ENCODE measurements around the gene FBXO21.
A peak's percentile ranks its signal among the peaks of the same experiment; 100 is the strongest.
"Not testable (repeated sequence)": the region's sequence is repeated elsewhere in the genome, so short reads cannot be mapped to it uniquely, and the experiment has no call there.

Gene FBXO21

DNA sequence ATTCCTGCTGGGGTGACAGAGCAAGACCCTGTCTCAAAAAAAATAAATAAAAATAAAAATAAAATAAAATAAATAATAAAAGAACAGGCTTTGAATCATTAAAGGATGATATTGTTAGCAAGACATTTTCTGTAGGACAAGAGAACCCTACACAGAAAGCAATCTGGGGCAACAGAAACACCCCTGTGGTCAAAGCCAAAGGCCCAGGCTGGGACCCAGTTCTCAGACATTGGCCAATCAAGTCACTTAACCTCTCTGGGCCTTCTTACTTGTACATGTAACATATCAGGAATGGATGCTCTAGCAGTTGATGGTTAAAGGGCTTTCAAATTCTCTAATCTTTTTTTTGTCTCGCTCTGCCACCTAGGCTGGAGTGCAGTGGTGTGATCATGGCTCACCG is 55.5 kb downstream of the FBXO21 start:
- DNase-seq (ENCODE audit: low read depth) = no peak

DNA sequence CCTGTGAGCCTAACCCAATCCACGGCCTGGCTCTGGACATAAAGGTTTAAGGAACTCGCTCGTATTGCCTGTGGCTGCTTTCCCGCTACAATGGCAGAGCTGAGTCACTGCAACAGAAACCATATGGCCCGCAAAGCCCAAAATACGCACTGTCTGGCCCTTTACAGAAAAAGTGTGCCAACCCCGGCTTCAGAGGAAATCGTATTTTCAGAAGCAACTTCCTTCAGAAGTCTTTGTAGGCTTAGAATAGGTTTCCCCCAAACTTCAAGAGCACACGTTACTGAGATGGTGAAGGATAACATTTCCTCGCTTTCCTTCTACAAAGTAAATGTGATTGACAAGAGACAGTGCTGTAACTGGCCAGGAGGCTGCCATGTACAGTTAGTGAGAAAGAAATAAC is 56.2 kb downstream of the FBXO21 start:
- no peak for DNase-seq (ENCODE audit: low read depth)

DNA sequence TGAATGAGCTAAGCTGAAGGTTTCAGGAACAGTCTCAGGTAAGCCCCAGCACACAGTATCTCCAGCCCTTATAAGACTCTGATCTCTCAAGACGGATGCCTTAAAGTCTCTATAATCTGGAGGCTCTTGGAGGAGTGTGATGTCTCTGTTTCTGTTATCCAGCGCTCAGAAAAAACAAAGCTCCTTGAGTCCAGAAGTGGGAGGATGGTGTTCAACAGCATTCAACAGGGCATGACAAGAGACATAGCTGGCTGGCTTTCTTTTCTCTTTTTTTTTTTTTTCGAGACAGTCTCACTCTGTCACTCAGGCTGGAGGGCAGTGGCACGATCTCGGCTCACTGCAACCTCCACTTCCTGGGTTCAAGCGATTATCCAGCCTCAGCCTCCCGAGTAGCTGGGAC is 59.5 kb downstream of the FBXO21 start:
- DNase-seq (ENCODE audit: low read depth) = no peak

DNA sequence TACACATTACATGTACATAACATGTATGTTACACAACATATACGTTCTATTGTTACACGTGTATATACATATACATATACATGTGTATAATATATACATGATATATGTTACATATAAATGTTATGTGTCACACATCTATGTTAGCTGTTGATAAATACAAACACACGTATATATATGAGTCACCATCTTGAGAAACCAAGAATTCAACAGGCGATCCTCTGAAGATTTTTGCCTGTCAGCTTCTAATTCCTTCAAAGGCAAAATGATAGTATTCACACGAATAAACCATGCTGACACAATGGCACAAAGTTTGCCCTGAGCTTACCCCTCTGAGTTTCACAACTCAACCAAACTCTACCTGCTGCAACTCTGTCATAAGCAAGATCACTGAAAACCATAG is 60.9 kb downstream of the FBXO21 start:
- no peak for DNase-seq (ENCODE audit: low read depth)

DNA sequence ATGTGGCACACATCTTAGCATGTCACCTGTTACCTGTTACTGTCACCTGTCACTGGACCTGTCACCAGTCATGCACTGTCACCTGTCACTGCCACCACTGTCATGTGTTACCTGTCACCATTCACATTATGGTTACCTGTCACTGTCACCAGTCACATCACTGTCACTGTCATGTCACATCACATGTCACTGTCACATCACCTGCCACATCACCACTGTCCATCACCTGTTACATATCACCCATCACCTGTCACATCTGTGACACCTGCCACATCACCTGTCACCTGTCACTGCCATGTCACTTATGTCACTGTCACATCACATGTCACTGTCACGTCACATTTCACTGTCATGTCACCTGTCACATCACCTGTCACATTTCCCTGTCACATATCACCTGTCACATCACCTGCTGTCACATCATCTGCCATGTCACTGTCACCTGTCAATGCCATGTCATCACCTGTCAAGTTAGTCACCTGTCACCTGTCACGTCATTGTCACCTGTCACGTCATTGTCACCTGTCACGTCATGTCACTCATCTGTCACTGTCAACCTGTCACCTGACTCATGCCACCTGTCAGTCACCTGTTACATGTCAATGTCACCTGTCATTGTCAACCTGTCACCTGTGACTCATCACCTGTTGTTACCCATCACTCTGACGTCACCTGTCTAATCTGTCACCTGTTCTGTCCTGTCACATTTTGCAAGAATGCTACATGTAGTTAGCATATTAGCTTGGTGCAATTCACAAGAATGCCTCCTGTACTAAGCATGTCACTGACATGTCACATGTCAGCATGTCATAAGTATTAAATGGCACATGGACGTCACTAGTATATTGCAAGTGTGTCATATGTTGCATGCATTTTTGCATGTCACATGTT is 62.1 kb downstream of the FBXO21 start:
- DNase-seq (ENCODE audit: low read depth) = no peak

DNA sequence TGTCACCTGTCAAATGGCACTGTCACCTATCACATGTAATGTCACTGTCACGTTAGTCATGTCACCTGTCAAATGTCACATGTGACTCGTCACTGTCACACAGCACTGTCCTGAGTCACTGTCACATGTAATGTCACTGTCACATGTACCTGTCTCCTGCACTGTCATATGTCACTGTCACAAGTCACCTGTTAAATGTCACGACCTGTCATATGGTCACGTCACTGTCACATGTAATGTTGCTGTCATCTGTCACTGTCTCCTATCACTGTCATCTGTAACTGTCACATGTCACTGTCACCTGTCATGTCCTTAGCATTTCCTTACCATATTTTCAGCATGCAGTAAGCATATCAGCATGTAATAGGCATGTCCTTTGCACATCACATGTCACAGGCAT is 63.9 kb downstream of the FBXO21 start:
- no peak for DNase-seq (ENCODE audit: low read depth)

DNA sequence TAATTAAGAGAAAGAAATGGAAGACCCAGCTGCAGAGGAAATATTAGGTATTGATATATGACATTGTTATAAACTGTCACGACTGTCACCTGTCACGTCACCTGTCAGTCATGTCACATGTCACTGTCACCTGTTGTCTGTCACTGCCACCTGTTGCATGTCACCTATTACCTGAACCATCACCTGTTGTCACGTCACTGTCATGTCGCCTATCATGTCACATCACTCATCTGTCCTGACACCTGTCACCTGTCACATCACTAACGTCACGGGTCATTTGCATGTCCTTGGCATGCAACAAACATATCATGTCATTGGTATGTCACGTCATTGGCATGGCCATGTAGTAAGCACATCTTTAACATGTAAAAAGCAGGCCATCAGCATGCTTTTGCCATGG is 64.5 kb downstream of the FBXO21 start:
- DNase-seq (ENCODE audit: low read depth) = no peak

DNA sequence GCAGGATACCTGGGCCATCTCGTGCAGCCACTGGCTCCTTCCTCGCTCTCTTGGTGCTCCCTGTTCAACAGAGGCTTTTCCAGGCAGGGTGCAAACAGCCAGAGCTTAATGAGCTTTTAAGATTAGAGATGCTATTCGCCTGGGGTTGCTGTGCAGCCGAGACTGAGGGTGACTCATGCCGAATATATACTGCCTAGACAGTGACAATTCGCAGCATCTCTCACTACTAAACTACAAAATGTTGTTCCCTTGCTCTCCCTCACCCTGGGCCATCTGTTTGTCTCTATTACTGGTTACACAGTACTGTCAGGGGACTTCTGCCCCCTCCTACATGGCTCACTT is 65.0 kb downstream of the FBXO21 start:
- DNase-seq (ENCODE audit: low read depth) = peak; percentile 42

DNA sequence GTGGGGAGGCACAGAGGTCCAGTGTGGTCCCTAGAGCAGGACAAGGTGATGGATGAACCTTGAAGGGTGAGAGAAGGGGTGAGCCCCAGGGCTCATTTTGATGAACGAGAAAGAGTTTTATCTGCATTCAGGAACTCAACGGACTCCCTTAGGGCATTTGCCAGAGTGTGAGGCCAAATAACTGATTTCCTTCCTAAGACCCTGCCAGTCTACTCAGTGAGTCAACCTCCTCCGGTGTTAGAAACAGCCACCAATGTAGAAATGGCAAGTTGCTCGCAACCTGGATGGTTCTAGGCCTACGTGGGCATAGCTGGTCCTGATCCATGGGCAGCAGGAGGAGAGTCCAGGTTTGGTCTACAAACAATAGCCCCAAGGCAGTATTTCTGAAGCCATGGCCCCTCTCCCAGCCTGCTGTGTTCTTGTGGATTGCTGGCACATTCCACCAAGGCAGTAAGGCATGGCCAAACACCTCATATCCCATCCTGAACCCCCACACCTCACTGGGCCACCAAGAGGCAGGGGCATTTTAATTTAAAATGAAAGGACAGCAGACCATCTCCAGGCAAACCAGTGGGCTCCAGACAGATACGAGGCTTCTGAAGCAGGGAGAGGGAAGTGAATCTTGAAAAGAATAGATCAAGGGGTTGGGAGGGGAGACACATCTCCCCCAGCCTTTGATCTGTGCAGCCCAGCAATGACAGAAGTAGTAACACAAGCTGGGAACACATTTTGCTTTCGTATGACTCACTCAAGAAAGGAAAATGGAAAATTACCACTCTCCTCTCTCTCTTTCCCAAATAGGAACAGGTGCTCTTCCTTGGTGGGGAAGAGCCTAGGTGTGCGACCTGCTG is 65.6 kb downstream of the FBXO21 start:
- no peak for DNase-seq (ENCODE audit: low read depth)

DNA sequence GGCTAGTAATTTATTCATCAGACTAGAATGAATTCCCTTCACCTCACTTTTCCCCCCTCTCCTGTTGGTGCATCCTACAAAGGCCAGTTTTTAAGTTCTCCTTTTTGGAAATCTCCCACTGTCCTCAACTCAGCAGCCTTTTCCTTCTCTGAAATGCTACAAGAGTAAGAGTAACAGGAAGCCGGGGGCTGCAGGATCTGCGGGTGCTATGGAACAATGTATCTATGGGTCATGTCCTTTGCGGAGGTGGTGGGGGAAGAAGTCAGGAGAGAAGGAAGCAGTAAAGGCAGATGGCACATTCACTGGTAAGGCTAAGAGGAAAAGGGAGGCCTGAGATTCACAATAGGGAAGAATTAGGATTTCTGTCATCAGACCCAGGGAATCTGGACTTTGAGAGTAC is 68.8 kb downstream of the FBXO21 start:
- DNase-seq (ENCODE audit: low read depth) = no peak

DNA sequence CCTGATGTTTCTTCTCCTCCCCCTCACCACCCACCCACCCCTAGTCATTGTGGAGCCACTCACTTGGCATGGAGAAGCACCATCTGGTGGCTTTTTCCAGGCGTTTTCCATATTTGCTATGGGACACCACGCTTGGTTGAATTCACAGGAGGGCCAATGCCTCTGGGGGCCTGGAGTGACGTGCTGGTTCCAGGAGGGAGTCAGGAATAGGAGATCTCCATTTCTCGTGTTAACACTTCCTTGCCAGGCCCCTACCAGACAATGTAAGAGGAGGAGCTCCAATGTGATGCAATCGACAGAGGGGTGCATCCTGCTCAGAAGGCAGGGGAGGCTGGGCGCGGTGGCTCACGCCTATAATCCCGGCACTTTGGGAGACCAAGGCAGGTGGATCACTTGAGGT is 69.5 kb downstream of the FBXO21 start:
- DNase-seq (ENCODE audit: low read depth) = no peak

DNA sequence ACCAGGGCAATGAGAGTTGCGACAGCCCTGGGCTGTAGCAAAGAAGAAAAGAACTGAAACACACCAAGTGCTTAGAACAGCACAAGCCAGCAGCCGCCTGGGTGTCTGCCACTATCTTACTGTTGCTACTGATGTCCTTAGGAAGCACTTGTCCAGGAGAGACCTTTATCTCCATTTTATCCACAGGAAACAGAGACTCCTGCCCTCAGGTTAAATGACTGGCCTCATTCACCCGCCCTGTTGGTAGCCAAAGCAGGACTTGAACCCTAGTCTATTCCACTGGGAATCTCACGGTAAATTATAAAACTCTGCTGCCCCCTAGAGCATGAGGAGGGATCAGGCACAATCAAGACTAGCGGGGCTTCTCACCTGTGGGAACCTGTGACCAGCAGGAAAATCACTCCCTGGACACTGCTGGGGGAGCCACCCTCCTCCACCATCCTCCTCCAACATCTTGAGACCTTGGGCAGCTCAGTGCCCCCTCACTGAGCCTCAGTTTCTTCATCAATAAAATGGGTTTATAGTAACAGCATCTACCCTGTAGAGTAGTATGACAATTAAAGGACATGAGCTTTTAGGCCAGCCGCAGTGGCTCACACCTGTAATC is 70.6 kb downstream of the FBXO21 start:
- DNase-seq (ENCODE audit: low read depth) = peak; percentile 49

DNA sequence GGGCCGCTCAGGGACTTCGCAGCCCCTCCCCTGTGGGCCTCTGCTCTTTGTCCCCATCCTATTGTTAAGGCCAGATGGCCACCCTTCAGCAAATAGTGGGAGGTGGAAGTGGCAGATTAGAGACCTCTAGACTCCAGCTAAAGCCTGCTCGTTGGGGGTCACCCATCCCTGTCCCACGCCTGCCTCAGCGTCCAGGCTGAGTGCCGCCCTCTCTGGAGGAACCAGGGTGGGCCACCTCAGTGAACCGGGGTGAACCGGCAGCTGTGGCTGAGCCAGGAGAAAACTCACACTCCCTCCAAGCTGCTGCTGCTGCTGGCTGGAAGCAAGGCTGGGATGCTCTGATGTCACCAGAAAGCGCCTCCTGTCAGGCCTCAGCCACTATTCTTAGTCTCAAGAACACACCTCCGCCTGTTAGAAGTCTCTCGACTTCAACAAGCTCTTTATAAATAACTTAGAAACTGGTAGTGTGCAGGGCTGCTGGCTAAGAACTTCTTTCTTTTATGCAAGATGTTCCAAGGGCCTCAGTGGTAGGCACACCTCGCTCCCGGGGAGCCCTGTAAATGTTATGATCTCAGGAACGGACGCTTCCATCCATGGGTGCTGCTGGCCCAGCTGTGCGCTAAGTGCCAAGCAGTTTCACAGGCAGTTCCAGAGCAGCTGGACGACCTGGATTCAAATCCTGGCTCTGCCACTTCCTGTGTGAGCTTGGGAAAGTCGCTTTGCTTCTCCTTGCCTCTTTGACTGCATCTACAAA is 71.3 kb downstream of the FBXO21 start:
- DNase-seq (ENCODE audit: low read depth) = no peak

DNA sequence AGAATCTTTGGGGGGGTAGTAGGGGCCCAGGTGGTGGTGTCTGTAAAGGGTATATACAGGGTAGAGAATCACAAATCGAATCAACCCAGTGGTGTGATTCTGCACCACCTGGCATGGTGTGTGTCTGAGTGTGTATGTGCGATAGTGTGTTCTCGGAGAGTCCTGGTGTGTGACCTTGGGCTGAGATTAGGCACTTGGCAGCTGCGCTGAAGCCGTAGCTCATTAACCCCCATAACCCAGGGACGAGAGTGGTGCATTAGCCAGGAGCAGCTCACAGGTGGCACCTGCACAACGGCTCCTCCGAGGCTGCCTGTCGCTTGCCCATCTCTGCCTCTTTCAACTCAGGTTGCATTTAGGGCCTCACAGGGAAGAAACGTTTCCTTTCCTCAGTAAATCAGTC is 75.5 kb downstream of the FBXO21 start:
- no peak for DNase-seq (ENCODE audit: low read depth)

DNA sequence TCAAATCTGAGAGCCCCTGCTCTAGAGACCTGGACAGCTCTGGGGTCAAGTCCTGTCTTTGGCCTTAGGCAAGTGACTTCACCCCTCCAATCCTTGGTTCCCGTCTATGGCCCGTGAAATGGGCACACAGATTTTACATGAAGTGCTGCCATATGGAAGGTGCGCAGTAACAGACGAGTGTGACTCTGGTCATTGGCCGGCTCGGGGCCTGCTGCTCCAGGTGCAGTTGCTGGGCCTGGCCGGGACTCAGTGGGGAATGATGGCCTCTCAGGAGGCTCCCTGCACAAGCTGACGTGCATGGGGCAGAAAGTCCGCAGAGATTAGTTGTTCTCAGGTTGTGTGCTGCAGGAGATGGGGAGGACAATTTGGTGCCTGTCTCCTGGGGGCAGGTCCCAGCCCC is 77.0 kb downstream of the FBXO21 start:
- no peak for DNase-seq (ENCODE audit: low read depth)

DNA sequence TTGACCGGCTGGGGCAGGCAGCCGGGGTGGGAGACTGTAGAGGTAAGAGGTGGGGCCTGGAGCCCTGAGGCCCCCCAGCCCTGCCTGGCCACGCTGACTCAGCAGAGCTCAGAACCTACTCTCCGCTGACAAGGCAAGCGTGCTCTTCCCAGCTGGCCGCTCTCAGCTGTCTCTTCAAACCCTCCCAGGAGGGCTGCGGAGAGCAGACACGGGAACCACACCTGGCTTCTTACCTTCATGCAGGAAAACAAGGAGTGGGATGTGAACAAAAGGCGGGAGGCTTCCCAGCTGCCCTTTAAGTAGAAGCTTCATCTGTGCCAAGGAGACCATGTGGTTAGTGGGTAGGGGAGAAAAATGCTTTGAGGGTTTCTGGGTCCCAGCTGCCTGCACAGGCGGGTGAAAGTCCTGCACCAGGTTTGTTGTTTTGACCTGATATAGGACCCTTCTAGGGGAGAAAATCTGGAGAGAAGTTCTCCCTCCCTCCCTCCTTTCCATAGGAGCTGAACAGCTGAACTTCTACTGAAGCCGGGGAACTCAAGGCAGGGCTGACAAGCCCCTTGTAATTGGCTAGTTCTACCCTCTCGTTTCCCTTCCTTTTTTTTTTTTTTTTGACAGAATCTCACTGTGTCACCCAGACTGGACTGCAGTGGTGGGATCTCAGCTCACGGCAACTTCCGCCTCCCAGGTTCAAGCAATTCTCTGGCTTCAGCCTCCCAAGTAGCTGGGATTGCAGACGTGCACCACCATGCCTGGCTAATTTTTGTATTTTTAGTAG is 78.3 kb downstream of the FBXO21 start:
- no peak for DNase-seq (ENCODE audit: low read depth)

DNA sequence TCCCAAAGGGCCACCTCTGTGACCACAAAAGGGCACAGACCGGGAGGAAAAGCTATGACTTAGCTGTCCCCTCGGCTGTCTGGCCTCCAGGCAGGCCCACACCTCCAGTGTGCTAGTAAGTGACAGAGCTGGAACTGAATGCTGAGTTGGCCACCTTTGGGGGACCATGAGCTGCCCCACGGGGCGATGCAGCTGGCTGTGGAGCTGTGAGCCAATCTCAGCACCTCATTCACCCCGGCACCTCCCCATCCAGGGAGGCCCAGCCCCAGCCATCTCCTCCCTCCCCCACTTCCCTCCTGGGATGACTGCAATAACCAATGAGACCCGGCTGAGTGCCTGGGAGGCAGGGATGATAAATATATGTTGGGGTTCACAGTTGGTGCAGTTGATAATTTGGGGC is 78.9 kb downstream of the FBXO21 start:
- DNase-seq (ENCODE audit: low read depth) = no peak

DNA sequence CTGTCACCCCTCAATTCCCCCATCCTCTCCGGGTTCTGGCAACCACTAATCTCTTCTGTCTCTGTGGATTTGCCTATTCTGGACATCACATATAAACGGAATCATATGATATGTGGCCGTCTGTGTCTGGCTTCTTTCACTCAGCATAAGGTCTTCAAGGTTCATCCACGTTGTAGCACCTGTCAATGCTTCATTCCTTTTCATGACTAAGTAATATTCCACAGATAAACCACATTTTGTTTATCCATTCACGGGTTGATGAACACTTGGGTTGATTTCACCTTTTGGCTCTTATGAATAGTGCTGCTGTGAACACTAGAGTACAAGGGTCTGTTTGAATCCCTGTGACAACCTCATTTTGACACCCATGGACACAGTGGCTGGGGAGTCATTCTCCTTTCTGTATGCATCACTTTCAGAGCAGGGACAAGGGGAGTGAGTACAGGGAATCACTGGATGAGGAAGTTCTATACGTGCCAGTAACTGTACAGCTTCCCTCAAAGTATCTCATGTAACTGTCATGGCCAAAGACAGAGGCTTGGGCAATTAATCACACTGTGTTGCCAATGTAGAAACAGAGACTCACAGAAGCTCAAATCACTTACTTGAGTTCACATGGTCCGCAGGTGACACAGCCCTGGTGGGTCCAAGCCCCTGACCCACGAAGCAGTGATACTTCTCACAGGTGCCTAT is 80.2 kb downstream of the FBXO21 start:
- DNase-seq (ENCODE audit: low read depth) = no peak

DNA sequence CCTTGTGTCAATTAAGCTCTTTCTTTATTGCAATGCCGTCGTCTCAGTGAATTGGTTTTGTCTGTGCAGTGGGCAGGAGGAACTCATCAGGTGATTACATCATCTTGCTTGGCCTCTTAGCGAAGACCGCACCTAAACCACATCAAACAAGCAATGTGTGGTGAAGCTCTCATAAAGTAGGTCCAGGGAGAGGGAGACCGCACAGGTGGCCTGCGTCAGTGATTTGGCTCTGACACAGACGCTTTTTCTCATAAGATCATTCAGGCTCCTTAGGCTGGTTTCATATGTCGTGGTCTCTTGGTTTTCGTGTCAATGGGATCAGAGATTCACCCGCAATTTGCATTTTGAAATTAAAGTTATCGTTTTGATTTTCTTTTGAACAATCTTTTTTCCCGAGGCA is 84.4 kb downstream of the FBXO21 start:
- DNase-seq (ENCODE audit: low read depth) = no peak

DNA sequence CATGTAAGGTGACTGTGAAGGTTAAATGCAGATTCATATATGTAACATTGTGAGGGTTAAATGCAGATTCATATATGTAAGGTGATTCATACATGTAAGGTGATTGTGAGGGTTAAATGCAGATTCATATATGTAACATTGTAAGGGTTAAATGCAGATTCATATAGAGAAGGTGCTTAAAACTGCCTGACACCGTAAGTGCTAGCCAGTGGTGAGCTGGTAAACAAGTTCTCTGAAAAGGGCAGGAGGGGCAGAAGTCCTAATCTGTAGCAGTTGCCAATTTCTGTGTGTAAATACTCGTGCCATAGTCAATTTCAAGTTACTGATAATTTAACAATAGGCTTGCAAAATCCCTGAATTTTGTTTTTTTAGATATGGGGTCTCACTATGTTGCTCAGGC is 86.3 kb downstream of the FBXO21 start:
- DNase-seq (ENCODE audit: low read depth) = not testable (repeated sequence)

DNA sequence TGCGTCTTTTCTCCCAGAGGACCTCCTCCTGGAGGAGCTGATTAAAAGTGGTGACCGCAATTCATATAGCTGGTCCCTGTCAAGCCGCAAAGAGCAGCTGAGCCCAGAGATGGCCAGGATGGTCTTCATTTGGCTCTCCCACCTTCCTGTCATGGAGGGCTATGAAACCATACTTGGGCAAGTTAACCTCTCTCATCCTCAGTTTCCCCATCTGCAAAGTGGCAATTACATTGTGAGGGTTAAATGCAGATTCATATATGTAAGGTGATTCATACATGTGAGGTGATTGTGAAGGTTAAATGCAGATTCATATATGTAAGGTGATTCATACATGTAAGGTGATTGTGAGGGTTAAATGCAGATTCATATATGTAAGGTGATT is 87.5 kb downstream of the FBXO21 start:
- DNase-seq (ENCODE audit: low read depth) = no peak
